ENCODE results near the gene SOX12.

The SOX12 gene

DNA sequence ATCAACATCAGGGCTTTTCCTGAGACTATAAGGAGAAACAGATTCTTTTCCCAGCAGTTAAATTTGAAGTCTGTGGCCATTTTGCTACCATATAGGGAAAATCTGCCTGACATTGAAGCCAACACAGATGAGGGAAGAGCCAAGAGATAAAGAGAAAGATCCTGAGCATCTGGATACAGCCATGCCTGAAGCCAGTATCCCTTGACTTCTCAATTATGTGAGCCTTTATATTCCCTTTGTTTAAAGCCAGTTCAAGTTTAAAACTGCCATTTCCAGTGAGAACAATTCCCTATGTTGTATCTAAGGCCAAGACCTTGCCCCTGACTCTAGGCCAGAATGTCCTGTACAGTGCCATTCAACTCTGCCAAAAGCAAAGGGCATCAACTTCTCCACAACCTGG lies 17.8 kb downstream of the SOX12 start:
- 0 out of 2 replicates have a peak, but pooled peaks cover 3% of the 10 kb centered on the region for H3F3A ChIP-seq (ENCODE audit: insufficient read depth, low read length)
- H3K4me1 ChIP-seq (ENCODE audit: low read length): no peaks in the 10 kb centered on the region
- H3K9ac ChIP-seq (ENCODE audit: low read length): no peak overlapping the region
- H3K27me3 ChIP-seq (replicated peaks; ENCODE audit: insufficient read depth, low read length): no peaks in the 10 kb centered on the region
- H3K9me2 ChIP-seq (replicated peaks; ENCODE audit: insufficient read depth, low read length): no peaks in the 10 kb centered on the region
- no peaks in the 10 kb centered on the region for H4K20me1 ChIP-seq (ENCODE audit: insufficient read depth, low read length)
- no peaks in the 10 kb centered on the region for H3K9me3 ChIP-seq (replicated peaks; ENCODE audit: insufficient read depth, low read length)
- DNase-seq: no peak
- no peaks in the 10 kb centered on the region for H3K36me3 ChIP-seq (replicated peaks; ENCODE audit: insufficient read depth, low read length)
- H3K27ac ChIP-seq (ENCODE audit: low read length): no peak overlapping the region
- H3K4me3 ChIP-seq (ENCODE audit: low read length): no peak overlapping the region
- H2AFZ ChIP-seq (ENCODE audit: low read length): no peak overlapping the region
- H3K79me2 ChIP-seq (ENCODE audit: low read length): no peaks in the 10 kb centered on the region; the same call in 1 of the 2 replicates
- no peak overlapping the region for H3K4me2 ChIP-seq (ENCODE audit: low read depth, low read length)
- TF ChIP-seq, protein P1, sequence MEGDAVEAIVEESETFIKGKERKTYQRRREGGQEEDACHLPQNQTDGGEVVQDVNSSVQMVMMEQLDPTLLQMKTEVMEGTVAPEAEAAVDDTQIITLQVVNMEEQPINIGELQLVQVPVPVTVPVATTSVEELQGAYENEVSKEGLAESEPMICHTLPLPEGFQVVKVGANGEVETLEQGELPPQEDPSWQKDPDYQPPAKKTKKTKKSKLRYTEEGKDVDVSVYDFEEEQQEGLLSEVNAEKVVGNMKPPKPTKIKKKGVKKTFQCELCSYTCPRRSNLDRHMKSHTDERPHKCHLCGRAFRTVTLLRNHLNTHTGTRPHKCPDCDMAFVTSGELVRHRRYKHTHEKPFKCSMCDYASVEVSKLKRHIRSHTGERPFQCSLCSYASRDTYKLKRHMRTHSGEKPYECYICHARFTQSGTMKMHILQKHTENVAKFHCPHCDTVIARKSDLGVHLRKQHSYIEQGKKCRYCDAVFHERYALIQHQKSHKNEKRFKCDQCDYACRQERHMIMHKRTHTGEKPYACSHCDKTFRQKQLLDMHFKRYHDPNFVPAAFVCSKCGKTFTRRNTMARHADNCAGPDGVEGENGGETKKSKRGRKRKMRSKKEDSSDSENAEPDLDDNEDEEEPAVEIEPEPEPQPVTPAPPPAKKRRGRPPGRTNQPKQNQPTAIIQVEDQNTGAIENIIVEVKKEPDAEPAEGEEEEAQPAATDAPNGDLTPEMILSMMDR (IDR thresholded peaks at IDR 0.05; ENCODE audit: low read length): no peak
- TF ChIP-seq EZH2 (optimal IDR thresholded peaks at IDR 0.05; ENCODE audit: low read depth, low read length): no peak
- TF ChIP-seq EZH2phosphoT487 (IDR thresholded peaks at IDR 0.05; ENCODE audit: low read length): no peak

DNA sequence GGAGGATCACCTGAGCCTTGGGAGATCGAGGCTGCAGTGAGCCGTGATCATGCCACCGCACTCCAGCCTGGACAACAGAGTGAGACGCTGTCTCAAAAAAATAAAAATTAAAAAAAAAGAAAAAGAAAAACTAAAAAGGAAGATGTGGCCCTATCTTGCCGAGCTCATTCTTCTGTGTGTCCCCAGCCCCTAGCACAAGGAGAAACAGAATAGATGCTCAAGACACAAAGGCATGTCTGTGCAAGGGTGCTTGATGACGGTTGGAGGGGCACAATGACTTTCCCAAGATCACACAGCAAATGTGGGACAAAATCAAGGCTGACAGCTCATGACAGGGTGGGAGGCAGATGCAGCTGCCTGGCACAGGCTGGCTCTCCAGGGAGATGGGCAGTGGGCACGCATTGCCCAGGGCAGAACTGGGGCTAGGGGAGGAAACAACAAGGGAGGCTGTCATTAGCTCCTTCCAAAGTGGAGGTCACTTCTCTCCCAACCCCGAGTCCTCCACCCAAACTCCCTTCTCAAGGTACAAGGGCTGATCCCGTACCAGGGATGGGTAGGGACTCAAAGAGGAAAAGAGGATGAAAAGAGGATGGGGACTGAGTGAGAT lies 20.8 kb downstream of the SOX12 start:
- Histone ChIP-seq H3K4me2 (ENCODE audit: low read depth, low read length) (no peak overlapping the region), H3K27me3 (replicated peaks; ENCODE audit: insufficient read depth, low read length) (no peaks in the 10 kb centered on the region), H3K36me3 (replicated peaks; ENCODE audit: insufficient read depth, low read length) (no peaks in the 10 kb centered on the region), H4K20me1 (ENCODE audit: insufficient read depth, low read length) (no peaks in the 10 kb centered on the region), H3K9me2 (replicated peaks; ENCODE audit: insufficient read depth, low read length) (no peaks in the 10 kb centered on the region), H3K4me1 (ENCODE audit: low read length) (peaks cover 5% of the 10 kb centered on the region), H3K79me2 (ENCODE audit: low read length) (no peaks in the 10 kb centered on the region; the same call in 1 of the 2 replicates), H3K4me3 (ENCODE audit: low read length) (no peak overlapping the region), H3K27ac (ENCODE audit: low read length) (no peak overlapping the region), H2AFZ (ENCODE audit: low read length) (no peak overlapping the region), H3K9ac (ENCODE audit: low read length) (no peak overlapping the region), H3F3A (ENCODE audit: insufficient read depth, low read length) (0 out of 2 replicates have a peak, but pooled peaks cover 3% of the 10 kb centered on the region), H3K9me3 (replicated peaks; ENCODE audit: insufficient read depth, low read length) (no peaks in the 10 kb centered on the region)
- DNase-seq: no peak
- TF ChIP-seq, protein P1 (IDR thresholded peaks at IDR 0.05; ENCODE audit: low read length): no peak
- no peak for TF ChIP-seq EZH2phosphoT487 (IDR thresholded peaks at IDR 0.05; ENCODE audit: low read length)
- TF ChIP-seq EZH2 (optimal IDR thresholded peaks at IDR 0.05; ENCODE audit: low read depth, low read length): no peak

DNA sequence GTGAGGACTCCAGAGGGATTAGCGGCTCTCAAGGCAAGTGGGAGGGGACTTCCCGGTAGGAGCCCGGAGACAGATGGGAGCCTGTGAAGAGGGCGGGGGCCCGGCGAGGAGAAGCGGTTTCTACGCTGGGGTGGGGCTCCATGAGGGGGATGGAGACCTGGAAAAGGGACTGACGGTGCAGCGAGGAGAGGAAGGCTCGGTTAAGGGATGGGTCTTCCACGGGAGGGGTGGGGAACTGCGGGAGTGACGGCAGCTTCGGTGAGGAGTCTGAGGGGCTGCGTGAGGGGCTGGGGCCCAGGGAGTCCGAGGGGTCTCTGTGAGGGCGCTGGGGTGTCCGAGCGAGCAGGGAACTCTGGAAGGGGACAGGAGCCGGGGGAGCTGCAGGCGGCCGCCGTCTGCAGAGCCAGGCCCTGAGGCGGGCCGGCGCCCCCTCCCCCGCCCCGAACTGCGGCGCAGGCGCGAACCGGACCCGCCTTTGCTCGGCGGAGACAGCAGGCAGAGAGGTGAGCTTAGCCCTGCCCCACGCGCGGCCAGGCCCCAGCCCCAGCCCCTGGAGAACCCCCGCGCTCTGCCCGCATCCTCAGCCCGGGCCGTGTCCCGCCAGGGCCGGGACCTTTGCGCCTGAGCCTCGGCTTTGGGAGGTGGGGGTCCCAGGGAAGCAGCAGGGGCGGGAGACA lies 21.4 kb downstream of the SOX12 start, which contains the start of gene NRSN2:
Gene NRSN2, plus strand, starts transcription at position 472 of the 677 bp plus-strand sequence. CDS start 2,533 bp downstream, outside the sequence.
- 0 out of 2 replicates have a peak, but pooled peaks cover 3% of the 10 kb centered on the region for H3F3A ChIP-seq (ENCODE audit: insufficient read depth, low read length)
- peak within 1 kb of the TSS; percentile 92 for H2AFZ ChIP-seq (ENCODE audit: low read length)
- TF ChIP-seq EZH2 (optimal IDR thresholded peaks at IDR 0.05; ENCODE audit: low read depth, low read length) (no peak), EZH2phosphoT487 (IDR thresholded peaks at IDR 0.05; ENCODE audit: low read length) (no peak)
- TF ChIP-seq, protein P1 (IDR thresholded peaks at IDR 0.05; ENCODE audit: low read length): no peak
- H3K27ac ChIP-seq (ENCODE audit: low read length): peak within 1 kb of the TSS; percentile 66; the same call in 1 of the 2 replicates
- peak within 1 kb of the TSS; percentile 83 for H3K4me3 ChIP-seq (ENCODE audit: low read length)
- H3K4me2 ChIP-seq (ENCODE audit: low read depth, low read length): peak within 1 kb of the TSS; percentile 74
- H3K9me2 ChIP-seq (replicated peaks; ENCODE audit: insufficient read depth, low read length): no peaks in the 10 kb centered on the region
- H3K9me3 ChIP-seq (replicated peaks; ENCODE audit: insufficient read depth, low read length): no peaks in the 10 kb centered on the region
- H3K79me2 ChIP-seq (ENCODE audit: low read length): no peaks in the 10 kb centered on the region; the same call in 1 of the 2 replicates
- no peak for DNase-seq
- no peaks in the 10 kb centered on the region for H3K27me3 ChIP-seq (replicated peaks; ENCODE audit: insufficient read depth, low read length)
- H3K4me1 ChIP-seq (ENCODE audit: low read length): peaks cover 5% of the 10 kb centered on the region
- peak within 1 kb of the TSS; percentile 87 for H3K9ac ChIP-seq (ENCODE audit: low read length)
- H3K36me3 ChIP-seq (replicated peaks; ENCODE audit: insufficient read depth, low read length): no peaks in the 10 kb centered on the region
- no peaks in the 10 kb centered on the region for H4K20me1 ChIP-seq (ENCODE audit: insufficient read depth, low read length)

Measured in MM.1S (cell line).